ENCODE measurements around the gene CCDC38.

DNA sequence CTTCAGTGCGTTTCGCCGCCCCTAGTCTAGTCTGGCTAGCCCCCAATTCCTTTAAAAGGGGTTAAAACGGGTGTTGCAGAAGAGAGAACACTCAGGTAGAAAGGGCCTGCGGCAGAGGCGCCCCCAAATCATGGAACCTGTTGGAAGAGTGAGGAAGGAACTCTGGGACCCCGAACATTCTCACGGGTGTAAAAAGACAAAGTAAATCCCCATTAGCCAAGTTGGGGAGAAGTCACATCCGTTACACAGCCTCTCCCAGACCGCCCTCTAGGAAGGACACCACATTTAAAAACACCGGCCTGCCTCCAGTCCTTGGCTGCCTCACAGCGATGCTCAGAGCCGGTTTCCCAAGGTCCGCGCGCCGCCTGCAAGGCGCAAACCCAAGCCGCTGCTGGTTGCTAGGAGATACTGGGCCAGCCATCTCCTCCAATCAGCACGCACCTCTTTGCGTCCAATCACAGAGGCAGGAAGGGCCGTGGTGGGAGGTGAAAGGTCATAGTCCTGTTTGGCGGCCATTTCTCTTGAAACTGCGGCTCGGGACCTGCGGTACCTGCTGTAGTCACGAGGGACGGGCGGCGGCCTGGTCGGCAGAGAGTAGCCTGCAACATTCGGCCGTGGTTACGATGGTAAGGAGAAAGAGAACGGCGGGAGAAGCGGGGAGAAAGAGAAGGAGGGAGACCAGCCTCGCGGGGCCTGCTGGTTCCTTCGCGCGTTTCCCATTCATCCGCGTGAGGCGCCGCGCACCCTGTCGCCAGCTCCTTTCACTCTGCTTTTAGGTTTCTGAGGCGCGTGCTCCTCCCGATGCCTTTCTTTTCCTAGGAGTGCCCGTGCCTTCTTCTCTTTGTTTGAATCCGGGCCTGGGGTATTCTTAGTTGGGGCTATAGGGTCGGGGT, 83.7 kb downstream of the CCDC38 start, which contains the start of gene SNRPF:
- TF ChIP-seq CTCF (IDR thresholded peaks at IDR 0.05) (peak in 1 of 3 donors; percentile 40), EP300 (IDR thresholded peaks at IDR 0.05) (no peak)

Data from ovary (tissue), 3 donors.